GM12878 (cell line): ENCODE results near the gene SYNJ2. TPM values are rescaled to one million over a fixed set of nuclear protein-coding genes. Genes with fewer than 3 reads are reported as not detected.
A peak's percentile ranks its signal among the peaks of the same experiment; 100 is the strongest.

ENCODE experiments used
- ATAC-seq: fragments of 200-7000 bp; cut with Tn5 transposase; 3 replicates; pipeline ENCODE4 v1.9.1; 2020; ENCODE audit warnings: mild to moderate bottlenecking, moderate library complexity
- BruUV-seq: library from RNA; stranded (reverse); fragments of 400-500 nt; replicated peaks from 2 replicates; lab custom pipeline; 2021; lab: Mats Ljungman, UMichigan
- CTCF ChIA-PET: fragments of 300-600 bp; sonication (Branson Sonifier 250); formaldehyde crosslinking; extraction: SDS; loops from one replicate; lab custom pipeline; 2021; ENCODE audit warnings: inconsistent platforms; lab: Yijun Ruan, JAX
- POLR2A ChIA-PET: fragments of 350-600 bp; formaldehyde crosslinking; extraction: SDS; loops from one replicate; lab custom pipeline; 2021; ENCODE audit warnings: inconsistent platforms; lab: Charles Lee
- RAD21 ChIA-PET: fragments of 300-600 bp; sonication (Branson Sonifier 250); formaldehyde crosslinking; loops from one replicate; lab custom pipeline; 2023; ENCODE audit warnings: antibody characterized with exemption; ENCODE audit not compliant: unreplicated experiment; lab: Charles Lee
- SMC1A ChIA-PET: fragments of 300-600 bp; sonication (Branson Sonifier 250); formaldehyde crosslinking; loops from one replicate; lab custom pipeline; 2023; ENCODE audit not compliant: unreplicated experiment, uncharacterized antibody; lab: Charles Lee
- DNase-seq: peaks from one replicate; pipeline ENCODE4 v3.0.0-alpha.2; 2011; ENCODE audit warnings: low read depth, low spot score
- FAIRE-seq: peaks from 3 replicates; lab custom pipeline; 2011; peaks lifted over from hg19 to GRCh38; lab: Jason Lieb, UNC
- H2AFZ ChIP-seq: 2 replicates; pipeline ENCODE4 v1.6.0; 2011; ENCODE audit warnings: low read depth, low read length, control low read depth; ENCODE audit not compliant: control insufficient read depth
- H3K27ac ChIP-seq: 2 replicates; pipeline ENCODE4 v1.5.1; 2011; ENCODE audit warnings: control low read depth; ENCODE audit not compliant: control insufficient read depth, insufficient read depth
- H3K27me3 ChIP-seq, 2 experiments: replicated peaks in 1 of 2; 2 replicates each; pipeline versions ENCODE4 v1.6.0 to v1.6.1; 2011; ENCODE audit warnings: low read length in 1 of 2; ENCODE audit not compliant: control insufficient read depth in 2 of 2, insufficient read depth in 2 of 2
- H3K36me3 ChIP-seq, 2 experiments: 2 replicates each; pipeline ENCODE4 v1.5.1; 2011; ENCODE audit warnings: low read length in 1 of 2; ENCODE audit not compliant: control insufficient read depth in 2 of 2, insufficient read depth in 2 of 2
- H3K4me1 ChIP-seq: 2 replicates; pipeline ENCODE4 v1.6.1; 2011; ENCODE audit warnings: mild to moderate bottlenecking, low read length, moderate library complexity, mixed read lengths; ENCODE audit not compliant: control insufficient read depth, insufficient read depth
- H3K4me2 ChIP-seq: 2 replicates; pipeline ENCODE4 v1.6.0; 2011; ENCODE audit warnings: control low read depth; ENCODE audit not compliant: control insufficient read depth, insufficient read depth
- H3K4me3 ChIP-seq: fragments of 200-600 bp; sonication (generic); 2 replicates; pipeline ENCODE4 v1.5.1; 2016
- H3K79me2 ChIP-seq: 2 replicates; pipeline ENCODE4 v1.6.0; 2011; ENCODE audit warnings: low read length; ENCODE audit not compliant: control insufficient read depth, insufficient read depth
- H3K9ac ChIP-seq: 2 replicates; pipeline ENCODE4 v1.8.0; 2011; ENCODE audit warnings: low read length, control low read depth, mixed read lengths; ENCODE audit not compliant: control insufficient read depth, insufficient read depth
- H3K9me3 ChIP-seq: replicated peaks from 3 replicates; pipeline ENCODE4 v1.5.1; 2011; ENCODE audit warnings: mild to moderate bottlenecking, low read length; ENCODE audit not compliant: control insufficient read depth, insufficient read depth
- H4K20me1 ChIP-seq: 2 replicates; pipeline ENCODE4 v1.6.0; 2011; ENCODE audit not compliant: control insufficient read depth, insufficient read depth
- BHLHE40 ChIP-seq, 2 experiments: fragments of 450-650 bp in 1 of 2; IDR thresholded peaks; 2 replicates each; pipeline ENCODE4 v1.6.1; 2011 to 2017; ENCODE audit warnings: low read depth in 2 of 2, borderline replicate concordance in 1 of 2, improper control_type of control experiment in 1 of 2, low read length in 1 of 2, mild to moderate bottlenecking in 1 of 2
- E4F1 ChIP-seq: fragments of 450-650 bp; IDR thresholded peaks from 2 replicates; pipeline ENCODE4 v1.6.1; 2018; ENCODE audit warnings: borderline replicate concordance, mild to moderate bottlenecking; ENCODE audit not compliant: partially characterized antibody
- IRF4 ChIP-seq: IDR thresholded peaks from 2 replicates; pipeline ENCODE4 v1.6.1; 2011; ENCODE audit warnings: low read depth, low read length
- LARP7 ChIP-seq: fragments of 450-650 bp; IDR thresholded peaks from 2 replicates; pipeline ENCODE4 v1.6.1; 2017; ENCODE audit warnings: mild to moderate bottlenecking
- MAX ChIP-seq: IDR thresholded peaks from 2 replicates; pipeline ENCODE4 v1.6.1; 2012; ENCODE audit warnings: low read depth, low read length, improper control_type of control experiment
- MXI1 ChIP-seq: fragments of 150-350 bp; IDR thresholded peaks from 2 replicates; pipeline ENCODE4 v1.6.1; 2011; ENCODE audit warnings: low read depth, mild to moderate bottlenecking, inconsistent platforms, low read length, improper control_type of control experiment
- NFYA ChIP-seq: IDR thresholded peaks from 2 replicates; pipeline ENCODE4 v1.6.1; 2011; ENCODE audit warnings: low read depth, mild to moderate bottlenecking, low read length, improper control_type of control experiment, borderline replicate concordance
- NFYB ChIP-seq: IDR thresholded peaks from 2 replicates; pipeline ENCODE4 v1.6.1; 2011; ENCODE audit warnings: low read depth, mild to moderate bottlenecking, low read length, improper control_type of control experiment, moderate library complexity; ENCODE audit not compliant: insufficient read depth
- RCOR1 ChIP-seq: conservative IDR thresholded peaks from 2 replicates; pipeline ENCODE4 v1.6.1; 2012; ENCODE audit warnings: low read depth, low read length, improper control_type of control experiment
- RELA ChIP-seq: fragments of 450-650 bp; IDR thresholded peaks from 2 replicates; pipeline ENCODE4 v1.8.0; 2014; ENCODE audit warnings: borderline replicate concordance; ENCODE audit not compliant: partially characterized antibody
- RFX5 ChIP-seq: IDR thresholded peaks from 2 replicates; pipeline ENCODE4 v1.6.1; 2011; ENCODE audit warnings: low read depth, low read length, improper control_type of control experiment
- SPI1 ChIP-seq: IDR thresholded peaks from 2 replicates; pipeline ENCODE4 v1.6.1; 2011; ENCODE audit warnings: low read depth, mild to moderate bottlenecking, low read length, moderate library complexity, borderline replicate concordance; ENCODE audit not compliant: insufficient read depth
- ZSCAN29 ChIP-seq: fragments of 450-650 bp; IDR thresholded peaks from 2 replicates; pipeline ENCODE4 v1.6.1; 2017; ENCODE audit warnings: mild to moderate bottlenecking, moderate library complexity
- WGBS: methylation state at CpG from one replicate; pipeline ENCODE4 v1.1.6; 2016; ENCODE audit warnings: low lambda C conversion rate; ENCODE audit not compliant: insufficient replicate concordance, insufficient coverage; ENCODE audit errors: missing lambda C conversion rate; 5-methylcytosine and 5-hydroxymethylcytosine counted together
- in situ Hi-C: fragments of 300-500 bp; cut with MboI; formaldehyde crosslinking; loops from 9 replicates; pipeline ENCODE4 v1.14.3; 2018; ENCODE audit warnings: mixed read lengths
- intact Hi-C: fragments of 100-400 bp; cut with micrococcal nuclease; formaldehyde crosslinking; loops from one replicate; pipeline ENCODE4 v1.14.2; 2022; ENCODE audit not compliant: unreplicated experiment
- polyA plus RNA-seq, 11 experiments: library from polyadenylated mRNA; depleted of rRNA in 4 of 11; unstranded in 6 of 11; stranded (reverse) in 5 of 11; fragments of >200 nt; fragmentation: Nextera tagmentation in 4 of 11; fragmentation: Illumina TruSeq in 1 of 11; extraction: Ambion mirVana in 4 of 11; extraction: Trizol in 1 of 11; gene quantifications; 1 replicate in 1 of 11; 2 replicates in 10 of 11; pipeline versions ENCODE4 v1.2.1 to v1.2.3, GENCODE V29; 2011 to 2016; ENCODE audit warnings: inconsistent platforms in 2 of 11, missing spikeins in 2 of 11, low read depth in 1 of 11
- total RNA-seq, 4 experiments: library from RNA; depleted of rRNA in 3 of 4; stranded (reverse); fragments of >200 nt in 3 of 4; fragmentation: Illumina TruSeq in 1 of 4; extraction: Trizol in 1 of 4; gene quantifications; 2 replicates each; pipeline versions ENCODE4 v1.2.1 to v1.2.3, GENCODE V29; 2013 to 2021

Gene SYNJ2
- total and polyA plus RNA-seq, 10 of the 15 experiments (the other 5 are each of a cell fraction or from before 2014, with no cell fraction given): 0.11 to 1.8 (median 0.57) TPM

- no peak for TF ChIP-seq ZSCAN29
- TF ChIP-seq NFYB: no peak
- TF ChIP-seq RFX5: no peak
- no peak for TF ChIP-seq LARP7
- peak; percentile 51; the same call in 1 of the 2 replicates for TF ChIP-seq SPI1
- 0 out of 2 replicates have a peak, but pooled peaks have one; percentile 21 for TF ChIP-seq MAX
- TF ChIP-seq IRF4: no peak
- TF ChIP-seq MXI1: 0 out of 2 replicates have a peak, but pooled peaks have one; percentile 5
- no peak for TF ChIP-seq E4F1
- TF ChIP-seq RELA: no peak
- no peak for TF ChIP-seq RCOR1
- no peak for TF ChIP-seq NFYA
- peak in 1 of 2 experiments; percentile 76; a peak in 2 of 4 replicates for TF ChIP-seq BHLHE40 (IDR thresholded peaks at IDR 0.05; ENCODE audit: borderline replicate concordance in 1 of 2, low read depth in 2 of 2, low read length in 1 of 2)
- no TSS peak for BruUV-seq
- H3K36me3 ChIP-seq: no peaks in the 10 kb centered on the region; a peak in 1 of 4 replicates
- no peak overlapping the region for H3K27ac ChIP-seq
- peaks cover 6% of the 10 kb centered on the region; the same call in 1 of the 2 replicates for H3K79me2 ChIP-seq
- no peak for FAIRE-seq
- H4K20me1 ChIP-seq: no peaks in the 10 kb centered on the region
- H3K9me3 ChIP-seq: no peaks in the 10 kb centered on the region
- intact Hi-C loops: loop anchor here (1.0 to 5.0 kb wide), 2 partner anchors 47 to 92 kb away; no protein-coding TSS in a partner anchor
- CTCF ChIA-PET: interaction anchor here (1.3 kb wide), 1 partner anchor 33 kb away, joined by 5 read pairs; no protein-coding TSS in a partner anchor
- no peak overlapping the region for H2AFZ ChIP-seq
- in situ Hi-C loops: no loop called here
- H3K4me3 ChIP-seq: peak overlapping the region; percentile 70; the same call in 1 of the 2 replicates
- ATAC-seq: peak; percentile 41
- SMC1A ChIA-PET: no interaction called here
- POLR2A ChIA-PET: no interaction called here
- no peak overlapping the region for H3K9ac ChIP-seq
- 12% methylated on average over 19 of the region's 19 CpGs for WGBS
- peak overlapping the region; percentile 97 for H3K4me2 ChIP-seq
- DNase-seq: no peak
- peaks cover 3% of the 10 kb centered on the region; the same call in 1 of the 2 replicates for H3K4me1 ChIP-seq
- peaks cover 4 to 10% of the 10 kb centered on the region in 2 experiments; a peak in 3 of 4 replicates for H3K27me3 ChIP-seq
- RAD21 ChIA-PET: no interaction called here
These were observed 1.2 kb upstream of the SYNJ2 start for GRCh38 chr6:157980288-157981131.
